DMS79 treated with DMSO at 0.1 percent for 48 hours (cell line): ENCODE data around the gene VWA3A.
"Not testable (repeated sequence)": the region's sequence is repeated elsewhere in the genome, so short reads cannot be mapped to it uniquely, and the experiment has no call there.

Source experiments
- DNase-seq: peaks from one replicate; lab custom pipeline; 2025; lab: John Stamatoyannopoulos, UW

VWA3A gene

GRCh38 chr16:22092143-22092933 lies at the start of gene VWA3A:
TSS of gene VWA3A (plus strand) at chr16:22092541. CDS start at chr16:22092638, 97 bp downstream.
- peak; percentile 18 for DNase-seq

GRCh38 chr16:22043882-22044281 lies 48.5 kb upstream of the VWA3A start:
- not testable (repeated sequence) for DNase-seq

- DNase-seq, result not testable (repeated sequence)
Observed at GRCh38 chr16:22045888-22046287, 46.5 kb upstream of the VWA3A start.

GRCh38 chr16:22050963-22051362 lies 41.4 kb upstream of the VWA3A start:
- DNase-seq, result no peak

DNA sequence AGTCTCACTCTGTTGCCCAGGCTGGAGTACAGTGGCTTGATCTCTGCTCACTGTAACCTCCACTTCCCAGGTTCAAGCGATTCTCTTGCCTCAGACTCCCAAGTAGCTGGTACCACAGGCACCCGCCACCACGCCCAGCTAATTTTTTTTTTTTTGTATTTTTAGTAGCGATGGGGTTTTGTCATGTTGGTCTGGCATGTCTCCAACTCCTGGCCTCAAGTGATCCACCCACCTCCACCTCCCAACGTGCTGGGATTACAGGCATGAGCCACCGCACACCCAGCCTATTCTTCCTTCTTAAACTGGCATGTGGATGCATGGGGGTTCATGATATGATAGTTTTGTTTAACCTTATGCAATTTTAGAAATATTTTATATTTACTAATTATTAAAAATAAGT lies 39.4 kb upstream of the VWA3A start:
- no peak for DNase-seq

DNA sequence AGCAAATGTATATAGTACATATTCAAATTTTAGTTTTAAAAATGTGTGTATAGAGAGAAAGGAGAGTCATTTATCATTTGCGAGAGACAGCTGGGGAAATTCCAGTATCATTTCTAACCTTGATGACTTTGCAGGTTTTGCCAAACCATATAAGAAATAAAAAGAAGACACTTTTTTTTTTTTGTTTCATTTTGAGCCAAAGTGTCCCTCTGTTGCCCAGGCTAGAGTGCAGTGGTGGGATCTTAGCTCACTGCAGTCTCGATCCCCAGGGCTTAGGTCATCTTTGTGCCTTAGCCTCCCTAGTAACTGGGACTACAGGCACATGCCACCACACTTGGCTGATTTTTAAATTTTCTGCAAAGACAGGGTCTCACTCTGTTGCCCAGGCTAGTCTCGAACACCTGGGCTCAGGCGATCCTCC lies 38.4 kb upstream of the VWA3A start:
- DNase-seq, result no peak

DNA sequence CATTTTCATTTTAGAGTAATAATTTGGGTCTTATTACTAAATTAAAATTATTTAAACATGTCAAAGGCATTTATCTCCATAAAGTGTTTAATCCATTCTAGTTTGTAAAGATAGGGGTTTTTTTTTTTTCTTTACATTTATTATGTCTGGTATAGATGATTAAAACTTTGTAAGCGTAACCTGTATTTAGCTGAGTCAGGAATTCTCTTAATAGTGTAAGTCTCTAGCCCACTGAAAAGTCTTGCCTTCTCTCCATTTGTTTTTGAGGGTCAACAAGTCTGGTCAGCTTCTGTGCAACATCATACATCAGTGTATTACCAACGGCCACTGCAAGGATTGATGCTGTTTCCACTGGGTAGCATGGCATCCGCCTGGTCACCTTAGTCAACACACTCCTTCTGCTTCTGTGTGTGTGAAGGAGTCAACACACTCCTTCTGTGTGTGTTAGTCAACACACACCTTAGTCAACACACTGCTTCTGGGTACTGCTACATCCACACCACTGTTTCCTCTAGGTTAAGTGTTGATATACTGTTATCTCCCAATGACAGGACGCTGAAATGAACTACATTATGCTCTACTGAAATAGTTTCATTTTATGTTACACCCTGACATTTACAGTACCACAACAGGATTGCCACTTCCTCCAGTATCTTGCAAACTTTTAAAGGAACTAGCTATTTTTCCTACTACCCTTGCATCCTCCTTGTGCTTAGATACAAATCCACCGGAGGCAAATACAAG lies 37.3 kb upstream of the VWA3A start:
- no peak for DNase-seq

- no peak for DNase-seq
Observed at GRCh38 chr16:22055881-22056280, 36.5 kb upstream of the VWA3A start.

DNA sequence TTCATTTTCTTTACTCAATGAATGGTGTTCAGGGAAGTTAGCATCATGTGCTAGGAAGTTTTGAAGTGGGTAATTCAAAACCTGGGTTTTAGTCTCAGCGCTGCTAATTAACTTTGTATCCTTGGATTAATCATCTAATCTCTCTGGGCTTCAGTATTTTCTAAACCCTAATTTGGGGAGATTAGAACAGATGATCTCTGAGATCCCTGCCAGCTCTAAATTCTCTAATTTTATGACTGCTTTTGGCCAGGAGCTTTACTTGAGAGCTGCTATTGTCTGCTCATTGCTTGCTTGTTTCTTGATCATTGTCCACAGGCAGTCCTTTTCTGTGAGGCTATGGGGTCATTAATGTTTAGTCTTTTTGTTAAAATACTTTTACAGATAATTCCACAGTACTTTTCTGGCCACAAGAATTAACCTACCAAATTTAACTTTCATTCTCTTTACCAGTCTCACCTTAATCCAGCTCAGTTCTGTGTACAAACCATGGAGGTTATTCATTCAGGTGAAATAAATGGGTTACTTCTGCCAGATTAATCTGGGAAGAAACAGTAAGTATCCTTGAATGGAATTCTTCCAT lies 28.4 kb upstream of the VWA3A start:
- DNase-seq, result no peak

GRCh38 chr16:22065252-22065651 lies 27.1 kb upstream of the VWA3A start:
- no peak for DNase-seq

DNA sequence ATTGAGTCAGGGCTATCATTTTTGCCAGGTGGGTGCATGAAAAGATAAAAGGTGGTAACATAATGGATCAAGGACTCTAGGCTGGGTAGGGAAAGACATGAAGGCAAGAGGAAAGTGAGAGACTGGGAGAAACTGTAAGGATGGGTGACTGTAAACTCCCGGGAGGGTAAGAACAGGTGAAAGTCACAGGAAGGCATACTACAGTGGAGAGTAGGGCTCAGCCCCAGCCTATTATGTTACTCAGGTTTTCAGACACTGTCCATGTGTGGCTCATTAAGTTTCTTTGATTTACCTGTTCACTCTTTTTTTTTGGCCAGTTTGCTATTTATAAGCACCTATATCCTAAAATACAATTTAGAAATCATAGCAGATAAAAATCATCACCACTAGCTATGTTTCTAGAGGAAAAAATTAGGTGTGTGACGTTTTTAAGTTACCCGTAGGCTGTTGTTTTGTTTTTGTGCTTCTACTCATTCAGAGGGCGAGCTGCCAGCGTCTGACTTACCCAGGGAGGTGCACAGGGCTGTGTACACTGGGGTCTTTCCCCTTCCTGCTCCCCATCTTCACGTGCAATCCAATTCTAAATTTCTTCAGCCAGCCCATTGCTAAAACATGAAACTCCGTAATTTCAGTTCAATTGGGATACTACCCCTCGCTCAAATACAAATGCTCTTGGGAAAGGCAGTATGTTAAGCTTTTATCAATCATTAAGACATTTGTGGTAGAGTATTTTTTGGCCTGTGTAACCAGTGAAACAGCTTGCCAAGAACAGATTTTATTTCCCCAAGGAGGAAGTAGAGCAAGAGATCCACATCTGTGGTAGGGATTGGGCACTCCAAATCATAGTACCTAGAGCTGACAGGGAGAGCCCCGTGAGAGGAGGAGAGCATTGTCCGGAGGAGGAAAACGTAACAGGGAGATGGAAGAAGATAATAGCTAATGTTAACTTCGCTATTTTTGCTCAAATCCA lies 21.7 kb upstream of the VWA3A start:
- DNase-seq, result no peak

- DNase-seq, result no peak
Observed at GRCh38 chr16:22071331-22071910, 20.9 kb upstream of the VWA3A start.

DNA sequence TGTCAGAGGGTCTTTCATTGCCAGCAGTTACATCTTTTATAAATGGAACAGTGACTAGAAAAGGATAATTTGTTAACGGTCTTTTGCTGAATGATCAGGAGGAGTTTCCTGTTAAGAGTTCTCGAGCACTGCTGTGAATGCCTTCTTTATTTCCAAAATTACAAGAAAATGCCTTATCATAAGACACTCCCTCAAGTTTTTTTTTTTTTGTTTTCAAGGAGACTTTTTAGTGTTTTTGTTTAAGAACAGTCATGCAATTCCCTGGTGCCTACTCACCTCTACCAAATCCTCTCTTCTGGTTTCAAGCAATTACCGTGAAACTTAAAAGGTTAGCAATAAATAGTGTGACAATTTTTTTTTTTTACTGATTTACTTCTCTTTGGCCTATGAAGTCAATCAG lies 19.0 kb upstream of the VWA3A start:
- no peak for DNase-seq

GRCh38 chr16:22075043-22075757 lies 17.1 kb upstream of the VWA3A start:
- no peak for DNase-seq

GRCh38 chr16:22075776-22076175 lies 16.6 kb upstream of the VWA3A start:
- no peak for DNase-seq

DNA sequence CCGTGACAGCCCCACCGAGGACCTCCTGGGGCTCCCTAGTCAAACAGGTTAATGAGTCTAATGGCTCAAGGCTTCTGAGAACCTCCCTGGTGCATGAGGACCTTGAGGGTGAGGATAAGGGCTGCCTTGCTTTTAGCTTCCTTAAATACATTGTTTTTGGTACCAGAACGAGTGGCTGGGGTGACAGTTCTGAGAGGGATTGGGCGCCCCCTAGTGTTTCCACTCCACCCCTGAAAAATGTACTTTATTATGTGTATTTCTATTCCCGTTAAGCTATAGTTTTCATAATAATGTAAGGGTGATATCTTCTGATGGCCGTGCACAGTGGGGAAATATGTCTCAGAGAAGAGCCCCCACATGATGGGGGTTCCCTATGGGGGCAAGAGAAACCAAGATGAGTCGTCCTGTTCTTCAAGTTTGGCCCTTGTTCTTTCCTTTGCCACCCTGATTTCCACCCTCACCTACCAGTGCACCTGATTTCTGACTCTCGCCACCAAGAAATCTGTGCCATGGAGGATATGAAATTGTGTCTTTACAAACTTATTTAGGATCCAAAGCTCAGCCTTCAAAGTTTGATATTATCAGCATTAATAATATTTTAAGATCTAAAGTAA lies 14.5 kb upstream of the VWA3A start:
- DNase-seq, result peak; percentile 3

DNA sequence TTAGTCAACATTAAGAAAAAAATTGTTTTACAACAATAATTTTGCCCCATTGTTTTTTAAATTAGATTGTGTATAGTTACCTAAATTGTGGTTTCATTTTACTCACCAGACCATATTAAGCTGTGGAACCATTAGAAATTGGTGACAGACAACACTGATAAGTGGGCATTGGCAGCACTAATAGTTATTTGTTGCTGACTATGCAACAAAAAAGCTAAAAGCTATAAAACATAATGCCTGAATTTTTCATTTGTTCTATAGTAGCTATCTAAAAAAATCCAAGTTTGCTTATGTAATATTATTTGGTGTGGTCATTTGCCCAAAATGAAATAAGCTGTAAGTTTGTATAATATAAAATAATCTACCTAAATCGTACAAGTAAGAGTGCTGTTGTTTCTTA lies 13.7 kb upstream of the VWA3A start:
- no peak for DNase-seq

DNA sequence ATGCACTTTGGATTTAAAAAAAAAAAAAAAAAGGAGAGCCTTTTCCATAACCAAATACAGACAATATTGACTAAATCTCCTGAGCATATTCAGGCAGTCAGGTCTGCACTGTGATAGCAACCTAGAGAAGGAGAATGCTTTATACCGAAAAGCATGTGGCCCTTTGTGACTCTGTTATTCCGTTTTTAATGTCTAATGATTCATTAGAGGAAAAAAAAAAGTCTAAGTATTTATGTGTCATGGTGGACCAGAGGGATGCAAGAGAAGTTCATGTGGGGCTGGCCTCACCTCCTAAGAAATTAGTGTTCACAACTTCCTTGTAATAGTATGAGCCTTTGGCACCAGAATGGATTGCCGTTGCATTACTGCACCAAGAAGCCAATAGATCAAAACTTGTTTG lies 11.3 kb upstream of the VWA3A start:
- DNase-seq, result no peak

- no peak for DNase-seq
Observed at GRCh38 chr16:22086440-22086839, 5.9 kb upstream of the VWA3A start.

GRCh38 chr16:22088642-22089041 lies 3.7 kb upstream of the VWA3A start:
- no peak for DNase-seq
